Fibroblast of lung (primary cell): Measurements from ENCODE around the gene TMEM255B. TPM values are rescaled to one million over a fixed set of nuclear protein-coding genes. Genes with fewer than 3 reads are reported as not detected.

Experiments
- DNase-seq, 2 donors: peaks; one replicate each; pipeline versions ENCODE4 v3.0.0 to v3.0.0-alpha.2; 2010; ENCODE audit warnings: low read depth in 2 of 2
- H2AFZ ChIP-seq: 2 replicates; pipeline ENCODE4 v1.5.1; 2012; ENCODE audit warnings: low read length, control low read depth, inconsistent platforms
- H3K27ac ChIP-seq: 2 replicates; pipeline ENCODE4 v1.5.1; 2011; ENCODE audit warnings: low read length, control low read depth; ENCODE audit not compliant: insufficient read depth
- H3K27me3 ChIP-seq: 2 replicates; pipeline ENCODE4 v1.5.1; 2011; ENCODE audit warnings: mild to moderate bottlenecking, low read length; ENCODE audit not compliant: control insufficient read depth, insufficient read depth
- H3K36me3 ChIP-seq: 2 replicates; pipeline ENCODE4 v1.5.1; 2011; ENCODE audit warnings: low read length; ENCODE audit not compliant: control insufficient read depth, insufficient read depth
- H3K4me1 ChIP-seq: 2 replicates; pipeline ENCODE4 v1.5.1; 2011; ENCODE audit warnings: low read length; ENCODE audit not compliant: control insufficient read depth, insufficient read depth; ENCODE audit errors: extremely low read depth
- H3K4me2 ChIP-seq: 2 replicates; pipeline ENCODE4 v1.5.1; 2011; ENCODE audit warnings: low read length, control low read depth; ENCODE audit not compliant: insufficient read depth; ENCODE audit errors: extremely low read depth
- H3K4me3 ChIP-seq, 4 experiments: fragments of 200-600 bp in 1 of 4; sonication (generic) in 1 of 4; replicated peaks in 1 of 4; 2 replicates each; pipeline ENCODE4 v1.5.1; 2011 to 2016; ENCODE audit warnings: low read length in 4 of 4, low read depth in 3 of 4, mild to moderate bottlenecking in 3 of 4, control low read depth in 2 of 4, inconsistent platforms in 1 of 4, mixed read lengths in 1 of 4; ENCODE audit not compliant: insufficient read depth in 1 of 4; ENCODE audit errors: control extremely low read depth in 1 of 4
- H3K79me2 ChIP-seq: 2 replicates; pipeline ENCODE4 v1.5.1; 2012; ENCODE audit warnings: mild to moderate bottlenecking, low read length, inconsistent platforms; ENCODE audit not compliant: control insufficient read depth, insufficient read depth
- H3K9ac ChIP-seq: 2 replicates; pipeline ENCODE4 v1.5.1; 2011; ENCODE audit warnings: mild to moderate bottlenecking, low read length, control low read depth; ENCODE audit not compliant: insufficient read depth
- H3K9me3 ChIP-seq: 2 replicates; pipeline ENCODE4 v1.5.1; 2012; ENCODE audit warnings: low read depth, low read length; ENCODE audit not compliant: control insufficient read depth, insufficient read depth
- H4K20me1 ChIP-seq: 2 replicates; pipeline ENCODE4 v1.5.1; 2011; ENCODE audit warnings: low read length; ENCODE audit not compliant: control insufficient read depth, insufficient read depth; ENCODE audit errors: extremely low read depth
- CTCF ChIP-seq, 2 donors: IDR thresholded peaks in 1 of 2; conservative IDR thresholded peaks in 1 of 2; 1 replicate in 1 of 2; 2 replicates in 1 of 2; pipeline ENCODE4 v1.5.1; 2011 to 2012; ENCODE audit warnings: low read length in 2 of 2, control low read depth in 1 of 2, inconsistent platforms in 1 of 2, low read depth in 1 of 2, mild to moderate bottlenecking in 1 of 2
- EZH2 ChIP-seq: IDR thresholded peaks from 2 replicates; pipeline ENCODE4 v1.5.1; 2012; ENCODE audit warnings: low read length, control low read depth, mild to moderate bottlenecking; ENCODE audit errors: missing control alignments
- polyA plus RNA-seq, 2 donors: library from polyadenylated mRNA; depleted of rRNA in 1 of 2; stranded (reverse) in 1 of 2; unstranded in 1 of 2; fragments of >200 nt; gene quantifications; 2 replicates each; pipeline ENCODE4 v1.2.1, GENCODE V29; 2011 to 2012; ENCODE audit warnings: missing spikeins in 1 of 2
- total RNA-seq: library from RNA; depleted of rRNA; stranded (reverse); fragments of >200 nt; gene quantifications from 2 replicates; pipeline ENCODE4 v1.2.1, GENCODE V29; 2014

TMEM255B gene
- total and polyA plus RNA-seq, 2 donors (not counting 1 experiment from before 2014, with no cell fraction given) = 2.4 to 10.4 TPM

- peaks cover 2% of the 10 kb centered on the region for H4K20me1 ChIP-seq
- H3K79me2 ChIP-seq = peaks cover 98% of the 10 kb centered on the region
- H2AFZ ChIP-seq = no peak overlapping the region
- H3K27ac ChIP-seq = peak overlapping the region; percentile 72
- peak; percentile 66 to 79 for DNase-seq
- no peaks in the 10 kb centered on the region for H3K9me3 ChIP-seq
- H3K4me1 ChIP-seq = peaks cover 41% of the 10 kb centered on the region
- H3K4me3 ChIP-seq = no peak overlapping the region
- H3K4me2 ChIP-seq = peak overlapping the region; percentile 60
- peak overlapping the region; percentile 24 for H3K9ac ChIP-seq
- TF ChIP-seq CTCF (conservative IDR thresholded peaks at IDR 0.05 in 1 of 2, IDR thresholded peaks at IDR 0.05 in 1 of 2; ENCODE audit: low read depth in 1 of 2, low read length in 2 of 2) = no peak
- no peak for TF ChIP-seq EZH2
- no peaks in the 10 kb centered on the region for H3K27me3 ChIP-seq
- H3K36me3 ChIP-seq = peaks cover 17% of the 10 kb centered on the region
Observed at GRCh38 chr13:113854238-113855011, 95.4 kb downstream of the TMEM255B start.

- Histone ChIP-seq H3K4me3 (no peak overlapping the region), H3K27ac (peak overlapping the region; percentile 72), H3K79me2 (peaks cover 98% of the 10 kb centered on the region), H3K27me3 (no peaks in the 10 kb centered on the region), H3K4me2 (peak overlapping the region; percentile 49), H3K9ac (peak overlapping the region; percentile 24), H3K36me3 (peaks cover 17% of the 10 kb centered on the region), H3K4me1 (peaks cover 37% of the 10 kb centered on the region), H4K20me1 (peaks cover 2% of the 10 kb centered on the region), H2AFZ (no peak overlapping the region), H3K9me3 (no peaks in the 10 kb centered on the region)
- TF ChIP-seq EZH2 (no peak), CTCF (conservative IDR thresholded peaks at IDR 0.05 in 1 of 2, IDR thresholded peaks at IDR 0.05 in 1 of 2; ENCODE audit: low read depth in 1 of 2, low read length in 2 of 2) (no peak)
- DNase-seq = no peak
Observed at GRCh38 chr13:113855012-113855921, 96.2 kb downstream of the TMEM255B start.
